ENCODE data around the gene USP54. TPM values are rescaled to one million over a fixed set of nuclear protein-coding genes. Genes with fewer than 3 reads are reported as not detected.

USP54 gene
- total and polyA plus RNA-seq, 2 experiments from 2014 or later, result 4.2 to 6.8 TPM

- H3K27ac ChIP-seq, result no peak overlapping the region
Measured at GRCh38 chr10:73460897-73461296, 130.2 kb downstream of the USP54 start.

DNA sequence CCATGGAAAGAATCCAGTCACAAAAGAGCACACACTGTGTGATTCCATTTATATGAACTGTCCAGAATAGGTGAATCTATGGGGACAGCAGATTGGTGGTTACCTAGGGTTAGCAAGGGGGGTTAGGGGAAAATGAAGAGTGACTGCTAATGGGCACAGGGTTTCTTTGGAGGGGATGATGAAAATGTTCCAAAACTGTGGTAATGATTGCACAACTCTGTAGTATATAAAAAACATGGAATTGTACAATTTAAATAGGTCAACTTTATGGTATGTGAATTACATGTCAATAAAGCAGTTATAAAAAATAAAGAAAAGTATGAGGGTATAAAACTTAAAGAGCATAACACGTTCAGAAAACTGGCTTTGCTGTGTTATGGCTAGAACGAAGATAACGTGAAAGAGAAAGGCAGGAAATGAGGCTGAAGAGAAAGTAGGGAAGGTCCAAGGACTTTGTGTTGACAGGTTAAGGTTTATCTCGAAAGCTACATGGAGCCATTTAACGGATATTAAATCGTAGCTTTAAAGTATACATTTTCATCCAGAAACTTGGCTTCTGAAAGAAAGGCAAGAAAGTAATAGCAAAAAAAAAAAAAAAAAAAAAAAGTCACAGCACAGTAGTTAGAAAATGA is 131.3 kb downstream of the USP54 start:
- Histone ChIP-seq H3K9ac (no peak overlapping the region), H3K9me2 (ENCODE audit: insufficient read depth) (no peaks in the 10 kb centered on the region), H2AFZ (no peak overlapping the region), H3K4me1 (ENCODE audit: insufficient read depth) (no peaks in the 10 kb centered on the region), H3K4me2 (ENCODE audit: unreplicated experiment) (no peak overlapping the region), H3F3A (ENCODE audit: insufficient read depth) (no peaks in the 10 kb centered on the region), H3K79me2 (ENCODE audit: insufficient read depth) (no peaks in the 10 kb centered on the region), H3K27ac (no peak overlapping the region), H3K4me3 (no peak overlapping the region), H3K36me3 (ENCODE audit: low read depth) (peaks cover 14% of the 10 kb centered on the region), H3K27me3 (replicated peaks; ENCODE audit: insufficient read depth) (no peaks in the 10 kb centered on the region), H4K20me1 (ENCODE audit: insufficient read depth) (no peaks in the 10 kb centered on the region), H3K9me3 (ENCODE audit: low read depth) (no peaks in the 10 kb centered on the region)
- in situ Hi-C loops (cut with MboI), result no loop called here
- no peak for DNase-seq
- WGBS, 2 experiments (ENCODE audit: low coverage in 1 of 2, low lambda C conversion rate in 2 of 2, missing lambda C conversion rate in 2 of 2), result 85 to 87% methylated on average over 6 of the region's 6 CpGs
- no peak for TF ChIP-seq EZH2phosphoT487 (IDR thresholded peaks at IDR 0.05; ENCODE audit: insufficient read depth, low read depth)

More at GRCh38 chr10:73460897-73461296, 130.2 kb downstream of the USP54 start:
- H3K9me3 ChIP-seq (ENCODE audit: low read depth), result no peaks in the 10 kb centered on the region
- H3K27me3 ChIP-seq (replicated peaks; ENCODE audit: insufficient read depth), result no peaks in the 10 kb centered on the region
- DNase-seq, result no peak
- TF ChIP-seq EZH2 (IDR thresholded peaks at IDR 0.05; ENCODE audit: insufficient read depth, poor library complexity, severe bottlenecking) (no peak), EZH2phosphoT487 (IDR thresholded peaks at IDR 0.05; ENCODE audit: insufficient read depth, low read depth) (no peak)
- H3K4me2 ChIP-seq (ENCODE audit: unreplicated experiment), result no peak overlapping the region
- in situ Hi-C loops (cut with MboI), result no loop called here
- no peaks in the 10 kb centered on the region for H3K4me1 ChIP-seq (ENCODE audit: insufficient read depth)
- H3F3A ChIP-seq (ENCODE audit: insufficient read depth), result no peaks in the 10 kb centered on the region
- H3K4me3 ChIP-seq, result no peak overlapping the region
- WGBS, 2 experiments (ENCODE audit: low coverage in 1 of 2, low lambda C conversion rate in 2 of 2, missing lambda C conversion rate in 2 of 2), result 96 to 98% methylated on average over 4 of the region's 4 CpGs
- no peaks in the 10 kb centered on the region for H3K9me2 ChIP-seq (ENCODE audit: insufficient read depth)
- no peaks in the 10 kb centered on the region for H3K79me2 ChIP-seq (ENCODE audit: insufficient read depth)
- no peak overlapping the region for H2AFZ ChIP-seq
- H3K36me3 ChIP-seq (ENCODE audit: low read depth), result peaks cover 23% of the 10 kb centered on the region
- no peak overlapping the region for H3K9ac ChIP-seq
- no peaks in the 10 kb centered on the region for H4K20me1 ChIP-seq (ENCODE audit: insufficient read depth)

GRCh38 chr10:73456187-73456890 is 134.8 kb downstream of the USP54 start:
- no peak overlapping the region for H3K4me3 ChIP-seq
- in situ Hi-C loops (cut with MboI), result no loop called here

GRCh38 chr10:73449113-73449512 is 142.0 kb downstream of the USP54 start:
- TF ChIP-seq EZH2 (IDR thresholded peaks at IDR 0.05; ENCODE audit: insufficient read depth, poor library complexity, severe bottlenecking), result no peak
- no peak for TF ChIP-seq EZH2phosphoT487 (IDR thresholded peaks at IDR 0.05; ENCODE audit: insufficient read depth, low read depth)
- 93 to 96% methylated on average over 1 of the region's 1 CpG for WGBS, 2 experiments (ENCODE audit: low coverage in 1 of 2, low lambda C conversion rate in 2 of 2, missing lambda C conversion rate in 2 of 2)
- no peak for DNase-seq

More at GRCh38 chr10:73456187-73456890, 134.8 kb downstream of the USP54 start:
- no peak for TF ChIP-seq EZH2phosphoT487 (IDR thresholded peaks at IDR 0.05; ENCODE audit: insufficient read depth, low read depth)
- no peak for TF ChIP-seq EZH2 (IDR thresholded peaks at IDR 0.05; ENCODE audit: insufficient read depth, poor library complexity, severe bottlenecking)
- DNase-seq, result no peak
- peaks cover 13% of the 10 kb centered on the region; the same call in 1 of the 2 replicates for H3K36me3 ChIP-seq (ENCODE audit: low read depth)
- no peak overlapping the region for H3K4me2 ChIP-seq (ENCODE audit: unreplicated experiment)
- no peak overlapping the region for H2AFZ ChIP-seq
- no peaks in the 10 kb centered on the region for H3K4me1 ChIP-seq (ENCODE audit: insufficient read depth)
- H3K27ac ChIP-seq, result no peak overlapping the region
- no peaks in the 10 kb centered on the region for H3K79me2 ChIP-seq (ENCODE audit: insufficient read depth)
- H4K20me1 ChIP-seq (ENCODE audit: insufficient read depth), result no peaks in the 10 kb centered on the region
- H3K27me3 ChIP-seq (replicated peaks; ENCODE audit: insufficient read depth), result no peaks in the 10 kb centered on the region
- H3K9ac ChIP-seq, result no peak overlapping the region
- no peaks in the 10 kb centered on the region for H3K9me3 ChIP-seq (ENCODE audit: low read depth)
- no peaks in the 10 kb centered on the region for H3K9me2 ChIP-seq (ENCODE audit: insufficient read depth)
- WGBS, 2 experiments (ENCODE audit: low coverage in 1 of 2, low lambda C conversion rate in 2 of 2, missing lambda C conversion rate in 2 of 2), result 90 to 93% methylated on average over 2 of the region's 2 CpGs
- no peaks in the 10 kb centered on the region for H3F3A ChIP-seq (ENCODE audit: insufficient read depth)

More at GRCh38 chr10:73449113-73449512, 142.0 kb downstream of the USP54 start:
- no peaks in the 10 kb centered on the region for H4K20me1 ChIP-seq (ENCODE audit: insufficient read depth)
- in situ Hi-C loops (cut with MboI), result no loop called here
- no peaks in the 10 kb centered on the region for H3K27me3 ChIP-seq (replicated peaks; ENCODE audit: insufficient read depth)
- peaks cover 31% of the 10 kb centered on the region for H3K36me3 ChIP-seq (ENCODE audit: low read depth)
- H3K9me3 ChIP-seq (ENCODE audit: low read depth), result no peaks in the 10 kb centered on the region
- no peak overlapping the region for H3K9ac ChIP-seq
- H3K4me1 ChIP-seq (ENCODE audit: insufficient read depth), result no peaks in the 10 kb centered on the region
- H2AFZ ChIP-seq, result no peak overlapping the region
- no peaks in the 10 kb centered on the region for H3K79me2 ChIP-seq (ENCODE audit: insufficient read depth)
- H3K4me3 ChIP-seq, result no peak overlapping the region
- no peaks in the 10 kb centered on the region for H3K9me2 ChIP-seq (ENCODE audit: insufficient read depth)
- H3K27ac ChIP-seq, result no peak overlapping the region
- no peak overlapping the region for H3K4me2 ChIP-seq (ENCODE audit: unreplicated experiment)
- no peaks in the 10 kb centered on the region for H3F3A ChIP-seq (ENCODE audit: insufficient read depth)

Data from GM23248 (cell line).